H1 (cell line): ENCODE measurements around the gene NUP43.

ENCODE experiments used
- CHD7 ChIP-seq: fragments of 300-600 bp; sonication (generic); IDR thresholded peaks from 2 replicates; pipeline ENCODE4 v1.7.1; 2012; ENCODE audit warnings: low read length, moderate library complexity, mild to moderate bottlenecking, inconsistent platforms; ENCODE audit not compliant: insufficient replicate concordance
- CTCF ChIP-seq, 3 experiments: IDR thresholded peaks; 1 replicate in 2 of 3; 2 replicates in 1 of 3; pipeline versions ENCODE4 v1.5.1 to v1.6.1; 2011; ENCODE audit warnings: low read length in 3 of 3, mild to moderate bottlenecking in 3 of 3, inconsistent platforms in 2 of 3, low read depth in 1 of 3, moderate library complexity in 1 of 3; ENCODE audit not compliant: insufficient read depth in 1 of 3; ENCODE audit errors: control extremely low read depth in 1 of 3
- JUN ChIP-seq: IDR thresholded peaks from 2 replicates; pipeline ENCODE4 v1.6.1; 2011; ENCODE audit warnings: low read depth, mild to moderate bottlenecking, improper control_type of control experiment, low read length
- POLR2A ChIP-seq, 2 experiments: IDR thresholded peaks; 1 replicate in 1 of 2; 2 replicates in 1 of 2; pipeline ENCODE4 v1.6.1; 2011; ENCODE audit warnings: low read depth in 2 of 2, low read length in 2 of 2, mild to moderate bottlenecking in 2 of 2; ENCODE audit errors: control extremely low read depth in 1 of 2
- SIN3A ChIP-seq, 2 experiments: IDR thresholded peaks in 1 of 2; conservative IDR thresholded peaks in 1 of 2; 2 replicates each; pipeline ENCODE4 v1.6.1; 2011 to 2012; ENCODE audit warnings: low read length in 2 of 2, improper control_type of control experiment in 1 of 2, low read depth in 1 of 2, mild to moderate bottlenecking in 1 of 2
- TAF1 ChIP-seq: IDR thresholded peaks from 2 replicates; pipeline ENCODE4 v1.6.1; 2011; ENCODE audit warnings: mild to moderate bottlenecking, low read depth, low read length
- TBP ChIP-seq: IDR thresholded peaks from 2 replicates; pipeline ENCODE4 v1.6.1; 2011; ENCODE audit warnings: low read depth, low read length, improper control_type of control experiment

DNA sequence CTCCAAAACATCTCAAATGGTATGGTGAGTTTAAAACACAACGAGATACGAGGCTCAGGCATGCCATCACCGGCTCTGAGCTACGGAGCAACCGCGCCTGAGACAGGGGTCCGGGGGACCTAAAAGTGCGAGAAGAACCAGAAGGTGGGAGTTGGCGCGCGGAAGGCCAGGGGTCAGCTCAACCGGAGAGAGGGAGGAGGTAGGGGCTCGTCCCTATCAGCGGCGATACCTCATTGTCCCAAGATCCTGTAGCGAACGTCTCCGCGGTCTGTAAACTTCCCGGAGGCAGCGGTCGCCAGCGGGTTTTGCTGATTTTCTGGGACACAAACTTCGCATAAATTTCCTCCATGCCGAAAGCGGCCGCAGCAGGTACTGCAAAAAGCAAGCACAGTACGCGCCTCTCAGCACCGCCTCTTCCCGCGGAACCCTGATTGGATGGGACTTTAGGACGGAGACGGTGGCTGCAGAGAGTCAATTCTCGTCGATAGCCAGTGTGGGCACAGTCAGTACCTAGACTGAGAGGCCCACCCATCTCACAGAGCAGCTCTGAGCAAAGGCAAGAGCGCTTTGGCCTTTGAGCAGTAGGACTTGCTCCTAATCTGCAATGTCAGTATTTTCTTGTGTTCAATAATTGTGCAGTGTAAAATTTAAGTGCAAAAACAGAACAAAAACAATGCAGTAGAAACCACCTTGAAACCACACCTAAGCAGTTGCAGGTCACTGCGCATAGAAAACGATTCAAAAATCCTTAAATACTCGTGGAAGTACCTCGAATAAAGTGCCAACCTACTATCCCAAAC, at the start of gene NUP43:
- TF ChIP-seq TAF1 (peak; percentile 82), POLR2A (IDR thresholded peaks at IDR 0.05; ENCODE audit: control extremely low read depth in 1 of 2, low read depth in 2 of 2, low read length in 2 of 2) (peak in 1 of 2 experiments; percentile 89; a peak in 2 of 3 replicates), CTCF (IDR thresholded peaks at IDR 0.05; ENCODE audit: control extremely low read depth in 1 of 3, insufficient read depth in 1 of 3, low read depth in 1 of 3, low read length in 3 of 3) (peak; percentile 21 to 50 (median 24); a peak in 3 of 4 replicates), SIN3A (conservative IDR thresholded peaks at IDR 0.05 in 1 of 2, IDR thresholded peaks at IDR 0.05 in 1 of 2; ENCODE audit: low read depth in 1 of 2, low read length in 2 of 2) (peak in 1 of 2 experiments; percentile 85; a peak in 2 of 4 replicates), TBP (peak; percentile 74; the same call in 1 of the 2 replicates), CHD7 (no peak), JUN (no peak)
